Lower lobe of right lung (tissue), 2 donors: ENCODE data around the gene SLC16A2. TPM values are rescaled to one million over a fixed set of nuclear protein-coding genes. Genes with fewer than 3 reads are reported as not detected.

Source experiments
- ATAC-seq, 2 donors: fragments of 200-7000 bp; cut with Tn5 transposase; one replicate each; pipeline ENCODE4 v1.9.1; 2020 to 2022; ENCODE audit warnings: mild to moderate bottlenecking in 2 of 2, moderate library complexity in 2 of 2
- DNase-seq: peaks from one replicate; pipeline ENCODE4 v3.0.0-alpha.2; 2020
- H3K27ac ChIP-seq: fragments of 200-600 bp; one replicate; pipeline ENCODE4 v1.8.0; 2022
- H3K27me3 ChIP-seq: fragments of 200-600 bp; one replicate; pipeline ENCODE4 v1.8.0; 2022; ENCODE audit warnings: low read depth
- H3K36me3 ChIP-seq: fragments of 200-600 bp; one replicate; pipeline ENCODE4 v1.8.0; 2022; ENCODE audit warnings: mild to moderate bottlenecking
- H3K4me1 ChIP-seq: fragments of 200-600 bp; one replicate; pipeline ENCODE4 v1.8.0; 2022
- H3K4me3 ChIP-seq: fragments of 200-600 bp; one replicate; pipeline ENCODE4 v1.8.0; 2022; ENCODE audit warnings: mild to moderate bottlenecking
- H3K9me3 ChIP-seq: fragments of 200-600 bp; one replicate; pipeline ENCODE4 v1.8.0; 2022
- intact Hi-C: fragments of 100-400 bp; cut with DNase I; formaldehyde crosslinking; loops from one replicate; pipeline ENCODE4 v1.11.0; 2022
- total RNA-seq: library from RNA; stranded (reverse); fragmentation: NEBNext Ultra II Directional; extraction: Animal tissue kit (Norgen Biotek cat#: 25700); gene quantifications from one replicate; pipeline ENCODE4 v1.2.1, GENCODE V29; 2021
- TF ChIP-seq, protein P1 (sequence below): fragments of 200-600 bp; IDR thresholded peaks from one replicate; pipeline ENCODE4 v1.8.0; 2022; ENCODE audit warnings: antibody characterized with exemption, mild to moderate bottlenecking
- donor health status: DM: no; HTN: yes; CAD: no; lungs with severe emphysema.

The SLC16A2 gene
- total RNA-seq, 1 donor from 2014 or later, result 7.2 TPM

GRCh38 chrX:74506317-74507115 lies 85.2 kb downstream of the SLC16A2 start:
- ATAC-seq (no peak), DNase-seq (no peak)
- H3K4me1 ChIP-seq, result no peaks in the 10 kb centered on the region
- no peaks in the 10 kb centered on the region for H3K9me3 ChIP-seq
- H3K36me3 ChIP-seq, result no peaks in the 10 kb centered on the region
- intact Hi-C loops, result no loop called here
- H3K27ac ChIP-seq, result no peak overlapping the region
- no peaks in the 10 kb centered on the region for H3K27me3 ChIP-seq
- TF ChIP-seq, protein P1, sequence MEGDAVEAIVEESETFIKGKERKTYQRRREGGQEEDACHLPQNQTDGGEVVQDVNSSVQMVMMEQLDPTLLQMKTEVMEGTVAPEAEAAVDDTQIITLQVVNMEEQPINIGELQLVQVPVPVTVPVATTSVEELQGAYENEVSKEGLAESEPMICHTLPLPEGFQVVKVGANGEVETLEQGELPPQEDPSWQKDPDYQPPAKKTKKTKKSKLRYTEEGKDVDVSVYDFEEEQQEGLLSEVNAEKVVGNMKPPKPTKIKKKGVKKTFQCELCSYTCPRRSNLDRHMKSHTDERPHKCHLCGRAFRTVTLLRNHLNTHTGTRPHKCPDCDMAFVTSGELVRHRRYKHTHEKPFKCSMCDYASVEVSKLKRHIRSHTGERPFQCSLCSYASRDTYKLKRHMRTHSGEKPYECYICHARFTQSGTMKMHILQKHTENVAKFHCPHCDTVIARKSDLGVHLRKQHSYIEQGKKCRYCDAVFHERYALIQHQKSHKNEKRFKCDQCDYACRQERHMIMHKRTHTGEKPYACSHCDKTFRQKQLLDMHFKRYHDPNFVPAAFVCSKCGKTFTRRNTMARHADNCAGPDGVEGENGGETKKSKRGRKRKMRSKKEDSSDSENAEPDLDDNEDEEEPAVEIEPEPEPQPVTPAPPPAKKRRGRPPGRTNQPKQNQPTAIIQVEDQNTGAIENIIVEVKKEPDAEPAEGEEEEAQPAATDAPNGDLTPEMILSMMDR, result no peak
- no peak overlapping the region for H3K4me3 ChIP-seq

- intact Hi-C loops, result no loop called here
- no peaks in the 10 kb centered on the region for H3K4me1 ChIP-seq
- H3K36me3 ChIP-seq, result no peaks in the 10 kb centered on the region
- DNase-seq, result no peak
- H3K27me3 ChIP-seq, result no peaks in the 10 kb centered on the region
- no peak for ATAC-seq
- no peak overlapping the region for H3K27ac ChIP-seq
- no peaks in the 10 kb centered on the region for H3K9me3 ChIP-seq
- no peak overlapping the region for H3K4me3 ChIP-seq
- TF ChIP-seq, protein P1, result no peak
Observed at GRCh38 chrX:74507191-74507590, 85.9 kb downstream of the SLC16A2 start.

DNA sequence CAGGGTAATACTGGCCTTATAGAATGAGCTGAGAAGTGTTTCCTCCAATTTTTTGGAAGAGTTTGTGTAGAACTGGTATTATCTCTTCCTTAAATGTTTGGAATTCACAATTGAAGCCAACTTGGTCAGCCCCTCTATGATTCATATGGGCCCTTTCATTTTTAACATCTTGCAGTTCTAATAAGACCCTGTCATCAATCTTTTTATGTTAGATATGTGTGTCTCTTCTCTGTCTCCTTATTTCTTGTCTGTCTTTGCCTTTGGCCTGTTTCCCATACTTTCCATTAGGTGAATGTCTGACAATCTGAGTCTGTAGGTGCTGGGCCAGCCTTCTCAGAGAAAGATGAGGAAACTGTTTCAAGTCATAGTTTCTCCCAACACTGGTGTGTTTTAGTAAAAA lies 88.7 kb downstream of the SLC16A2 start:
- Histone ChIP-seq H3K27ac (no peak overlapping the region), H3K27me3 (no peaks in the 10 kb centered on the region), H3K9me3 (no peaks in the 10 kb centered on the region), H3K4me1 (no peaks in the 10 kb centered on the region), H3K36me3 (no peaks in the 10 kb centered on the region), H3K4me3 (no peak overlapping the region)
- no peak for DNase-seq
- TF ChIP-seq, protein P1, result no peak
- intact Hi-C loops, result no loop called here
- ATAC-seq, result no peak

DNA sequence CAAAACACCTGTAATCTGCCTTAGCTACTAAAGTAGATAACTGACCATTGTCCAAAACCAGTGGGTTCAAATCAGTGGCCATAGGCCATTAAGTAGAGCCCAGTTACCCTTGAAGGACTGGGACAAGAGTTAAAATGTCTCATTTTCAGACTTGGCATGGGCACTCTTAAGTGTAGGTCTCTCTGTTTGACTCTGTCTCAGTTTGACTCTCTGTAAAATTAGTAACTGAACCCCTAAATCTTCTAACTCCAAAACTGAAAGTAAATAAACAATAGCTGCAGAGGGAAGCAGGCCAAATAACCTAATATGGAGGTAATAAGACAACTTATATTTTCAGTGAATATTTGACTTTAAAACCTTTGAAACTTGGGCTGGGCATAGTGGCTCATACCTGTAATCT lies 89.1 kb downstream of the SLC16A2 start:
- DNase-seq (no peak), ATAC-seq (no peak)
- TF ChIP-seq, protein P1, result no peak
- no peaks in the 10 kb centered on the region for H3K27me3 ChIP-seq
- no peak overlapping the region for H3K4me3 ChIP-seq
- H3K9me3 ChIP-seq, result no peaks in the 10 kb centered on the region
- no peak overlapping the region for H3K27ac ChIP-seq
- H3K36me3 ChIP-seq, result no peaks in the 10 kb centered on the region
- intact Hi-C loops, result no loop called here
- no peaks in the 10 kb centered on the region for H3K4me1 ChIP-seq

- no peaks in the 10 kb centered on the region for H3K27me3 ChIP-seq
- no peak overlapping the region for H3K27ac ChIP-seq
- TF ChIP-seq, protein P1, result no peak
- no peaks in the 10 kb centered on the region for H3K4me1 ChIP-seq
- intact Hi-C loops, result no loop called here
- no peaks in the 10 kb centered on the region for H3K9me3 ChIP-seq
- no peak overlapping the region for H3K4me3 ChIP-seq
- no peak for ATAC-seq
- no peak for DNase-seq
- no peaks in the 10 kb centered on the region for H3K36me3 ChIP-seq
Observed at GRCh38 chrX:74511704-74512103, 90.4 kb downstream of the SLC16A2 start.
